NCI-H1105 treated with DMSO at 0.1 percent for 48 hours (cell line): ENCODE results near the gene UBE2L6.

Experiments
- DNase-seq: peaks from one replicate; lab custom pipeline; 2025; lab: John Stamatoyannopoulos, UW

Gene UBE2L6

GRCh38 chr11:57567515-57568329 is at the start of gene UBE2L6:
TSS of gene UBE2L6 (minus strand) at chr11:57567672. CDS start at chr11:57567611, 61 bp downstream.
- DNase-seq: peak; percentile 76

DNA sequence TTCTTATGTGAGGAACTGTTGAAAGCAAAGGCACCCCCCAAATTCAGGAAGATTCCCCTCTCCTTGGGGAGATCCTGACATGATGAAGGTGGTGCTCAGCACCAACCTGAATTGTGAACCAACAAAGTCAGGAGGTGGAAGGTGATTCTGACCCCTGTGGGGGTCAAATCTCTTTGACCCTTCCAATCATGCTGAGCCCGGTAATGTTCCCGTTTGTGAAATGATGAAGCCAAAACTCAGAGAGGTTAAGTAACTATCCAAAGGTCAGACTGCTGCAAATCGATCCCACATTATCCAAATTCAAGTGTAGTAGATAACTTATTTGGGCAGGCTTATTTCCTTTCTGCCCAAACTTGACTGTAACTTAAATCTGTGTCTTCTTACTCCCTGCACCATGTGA is 49.1 kb upstream of the UBE2L6 start:
- no peak for DNase-seq

DNA sequence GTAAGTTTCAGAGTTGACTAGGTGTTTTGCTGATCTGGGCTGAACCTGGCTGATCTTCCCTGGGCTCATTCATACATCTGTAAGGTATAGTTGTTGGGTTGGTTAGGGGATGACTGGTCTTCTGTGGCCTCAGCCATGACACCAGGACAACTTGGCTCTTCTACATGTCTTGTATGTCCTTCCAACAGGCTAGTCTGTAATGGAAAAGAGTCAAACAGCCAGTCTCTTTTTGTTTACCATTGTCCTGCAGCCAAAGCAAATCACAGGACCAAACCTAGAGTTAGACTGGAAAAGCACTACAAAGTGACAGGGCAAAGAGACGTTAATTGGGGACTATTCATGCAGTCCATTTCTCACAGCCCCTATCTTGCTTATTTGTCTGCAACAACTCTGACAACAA is 47.8 kb upstream of the UBE2L6 start:
- no peak for DNase-seq

- no peak for DNase-seq
These were observed 46.8 kb upstream of the UBE2L6 start for GRCh38 chr11:57614234-57614772.

DNA sequence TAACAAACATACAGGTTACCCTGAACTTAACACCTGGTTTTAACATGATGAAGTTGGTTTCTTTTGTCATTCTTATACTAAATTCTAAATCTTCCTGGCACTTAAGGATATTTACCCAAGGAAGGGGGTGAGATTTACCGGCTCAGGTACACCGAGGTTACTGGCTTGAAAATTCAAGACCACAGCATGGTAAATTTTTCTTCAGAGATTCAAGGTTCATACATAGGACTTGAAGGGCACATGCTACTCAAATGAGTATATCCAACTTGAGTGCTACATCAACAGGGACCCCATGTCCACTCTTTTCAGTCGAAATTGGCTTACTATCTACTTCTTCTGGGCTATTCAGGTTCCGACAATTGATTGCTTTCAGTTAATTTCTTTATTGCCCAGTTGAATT is 42.7 kb upstream of the UBE2L6 start:
- DNase-seq: no peak

- DNase-seq: no peak
These were observed 37.6 kb upstream of the UBE2L6 start for GRCh38 chr11:57605028-57605420.

DNA sequence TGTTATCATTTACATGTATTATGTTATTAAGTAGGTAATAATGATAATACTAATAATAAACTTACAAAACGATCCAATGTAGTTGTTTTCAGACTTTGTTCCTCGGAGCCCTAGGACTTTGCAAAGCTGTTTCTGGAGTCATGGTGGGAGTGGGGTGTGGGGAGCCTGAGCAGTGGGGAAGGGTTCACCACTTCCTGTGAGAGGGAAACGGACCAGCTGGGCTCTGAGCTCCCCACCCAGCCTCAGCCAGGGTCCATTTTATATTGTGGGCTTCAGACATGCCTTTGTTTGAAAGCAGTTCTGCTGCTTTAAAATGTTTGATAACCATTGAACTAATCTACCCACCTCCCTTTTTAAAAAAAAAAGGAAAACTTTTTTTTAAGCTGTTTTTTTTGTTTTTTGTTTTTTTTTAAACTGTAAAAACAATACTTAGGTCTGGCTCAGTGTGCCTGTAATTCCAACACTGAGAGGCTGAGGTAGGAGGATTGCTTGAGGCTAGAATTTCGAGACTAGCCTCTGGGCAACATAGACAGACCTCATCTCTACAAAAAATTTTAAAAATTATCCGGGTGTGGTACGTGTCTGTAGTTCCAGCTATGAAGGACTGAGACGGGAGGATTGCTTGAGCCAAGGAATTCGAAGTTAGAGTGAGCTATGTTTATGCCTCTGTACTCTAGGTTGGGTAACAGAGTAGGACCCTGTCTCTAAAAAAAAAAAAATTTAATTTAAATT is 37.0 kb upstream of the UBE2L6 start:
- no peak for DNase-seq

DNA sequence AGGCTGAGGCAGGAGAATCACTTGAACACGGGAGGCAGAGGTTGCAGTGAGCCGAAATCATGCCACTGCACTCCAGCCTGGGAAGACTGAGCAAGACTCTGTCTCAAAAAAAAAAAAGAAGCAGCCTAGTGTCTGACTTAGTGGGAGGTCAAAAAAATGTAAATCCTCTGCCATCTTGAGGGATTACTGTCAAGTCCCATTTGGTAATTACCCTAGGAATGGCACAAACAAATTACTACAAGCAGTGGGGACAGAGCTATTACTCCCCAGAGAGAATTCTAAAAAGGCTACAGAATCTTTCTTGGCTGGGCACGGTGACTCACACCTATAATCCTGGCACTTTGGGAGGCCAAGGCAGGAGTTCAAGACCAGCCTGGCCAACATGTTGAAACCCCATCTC is 33.8 kb upstream of the UBE2L6 start:
- no peak for DNase-seq

GRCh38 chr11:57599381-57599780 is 31.9 kb upstream of the UBE2L6 start:
- no peak for DNase-seq

- DNase-seq: no peak
These were observed 31.3 kb upstream of the UBE2L6 start for GRCh38 chr11:57598831-57599155.

DNA sequence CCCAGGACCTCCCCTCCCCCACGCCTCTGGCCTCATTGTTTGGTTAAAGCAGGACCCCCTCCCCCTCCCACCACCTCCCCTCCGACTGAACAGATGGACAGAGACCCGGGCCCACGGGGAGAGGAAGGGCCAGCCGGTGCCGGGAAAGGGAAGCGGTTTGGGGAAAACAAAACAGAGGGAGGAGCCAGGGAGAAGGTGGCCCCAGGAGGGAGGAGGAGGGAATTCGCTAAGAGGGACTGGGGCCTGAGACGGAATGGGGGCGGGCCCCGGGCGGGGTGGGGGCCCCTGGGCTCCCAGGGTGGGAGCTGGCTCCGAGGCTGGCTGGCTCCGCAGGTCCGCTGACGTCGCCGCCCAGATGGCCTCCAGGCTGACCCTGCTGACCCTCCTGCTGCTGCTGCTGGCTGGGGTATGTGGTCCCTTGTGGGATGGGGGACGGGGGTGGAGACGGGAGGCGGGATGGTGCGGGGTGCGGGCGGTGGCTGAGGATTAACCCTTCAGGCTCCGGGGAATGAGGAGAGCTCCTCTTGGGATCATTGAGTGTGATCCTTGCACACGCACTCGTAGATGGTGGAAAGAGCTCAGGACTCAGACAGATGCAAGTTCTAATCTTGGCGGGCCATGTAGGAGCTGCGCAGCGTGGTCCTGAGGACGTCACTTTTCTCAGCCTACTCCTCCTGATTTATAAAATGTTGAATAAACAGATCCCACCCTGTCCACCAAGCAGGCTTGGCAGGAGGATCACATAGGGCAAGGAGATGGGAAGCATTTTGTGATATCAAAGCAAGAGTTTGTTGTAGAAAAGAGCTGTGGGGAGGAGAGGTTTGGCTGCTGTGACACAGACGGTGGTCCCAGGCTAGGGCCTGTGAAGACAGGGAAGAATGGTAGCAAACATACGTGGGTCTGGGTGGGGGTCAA is 30.7 kb upstream of the UBE2L6 start:
- no peak for DNase-seq

DNA sequence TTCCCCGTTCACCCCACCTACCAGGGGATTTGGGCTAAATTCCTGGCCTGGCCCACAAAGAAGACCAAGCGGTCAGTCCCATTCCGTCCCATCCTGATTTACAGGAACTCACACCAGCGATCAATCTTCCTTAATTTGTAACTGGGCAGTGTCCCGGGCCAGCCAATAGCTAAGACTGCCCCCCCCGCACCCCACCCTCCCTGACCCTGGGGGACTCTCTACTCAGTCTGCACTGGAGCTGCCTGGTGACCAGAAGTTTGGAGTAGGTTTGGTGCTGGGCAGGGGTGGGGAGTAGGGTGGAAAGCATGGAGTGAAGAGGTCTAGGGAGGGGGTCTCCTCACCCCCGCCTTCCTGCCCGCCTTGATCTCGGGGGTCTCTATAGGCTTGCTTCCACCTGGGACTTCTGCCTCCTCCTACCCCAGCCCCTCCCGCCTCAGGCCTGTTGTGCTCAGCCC is 30.0 kb upstream of the UBE2L6 start, which contains the start of gene SERPING1:
Gene SERPING1, plus strand, starts transcription at position 225 of the 455 bp plus-strand sequence. CDS start 586 bp downstream, outside the sequence.
- DNase-seq: no peak

DNA sequence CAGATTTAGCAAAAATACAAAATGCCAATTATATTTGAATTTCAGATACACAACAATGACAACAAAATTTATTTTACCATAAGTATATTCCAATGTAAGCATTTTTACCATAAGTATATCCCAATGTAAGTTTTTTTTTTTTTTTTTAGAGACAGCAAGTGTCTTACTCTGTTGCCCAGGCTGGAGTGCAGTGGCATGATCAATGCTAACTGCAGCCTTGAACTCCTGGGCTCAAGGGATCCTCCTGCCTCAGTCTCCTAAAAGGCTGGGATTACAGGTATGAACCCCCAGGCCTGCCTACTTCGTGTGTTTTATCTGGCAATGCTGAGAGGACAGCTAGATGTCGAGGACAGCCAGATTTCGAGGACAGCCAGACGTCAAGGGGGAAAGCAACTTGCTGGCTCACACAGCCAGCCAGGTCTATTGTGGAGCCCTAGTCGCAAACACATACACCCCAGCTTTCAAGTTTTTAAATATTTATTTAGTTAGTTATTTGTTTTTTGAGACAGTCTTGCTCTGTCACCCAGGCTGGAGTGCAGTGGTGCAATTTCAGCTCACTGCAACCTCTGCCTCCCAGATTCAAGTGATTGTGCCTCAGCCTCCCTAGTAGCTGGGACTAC is 28.9 kb upstream of the UBE2L6 start:
- DNase-seq: no peak

GRCh38 chr11:57588046-57588710 is 20.7 kb upstream of the UBE2L6 start:
- DNase-seq: no peak

- no peak for DNase-seq
These were observed 19.3 kb upstream of the UBE2L6 start for GRCh38 chr11:57586711-57587245.

GRCh38 chr11:57585301-57585700 is 17.8 kb upstream of the UBE2L6 start:
- DNase-seq: no peak

GRCh38 chr11:57584341-57584740 is 16.9 kb upstream of the UBE2L6 start:
- no peak for DNase-seq

DNA sequence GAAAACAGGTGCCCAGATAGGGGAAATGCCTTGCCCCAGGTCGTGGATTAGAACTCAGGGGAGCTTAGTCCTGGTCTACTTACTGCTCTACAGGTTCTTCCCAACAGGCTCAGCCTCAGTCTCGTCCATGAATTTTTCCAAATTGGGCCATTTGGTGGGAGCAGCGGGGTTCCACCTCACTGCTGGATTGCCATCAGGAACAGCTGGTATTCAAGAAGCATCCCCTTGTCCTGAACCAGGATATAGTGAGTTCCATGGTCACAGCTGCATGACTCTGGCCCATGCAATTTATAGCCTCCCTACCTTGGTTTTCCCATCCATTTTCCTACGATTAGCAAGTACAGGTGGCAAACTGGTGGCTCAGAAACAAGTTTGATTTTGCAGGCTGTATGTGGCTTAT is 6.6 kb upstream of the UBE2L6 start:
- no peak for DNase-seq

GRCh38 chr11:57571606-57572005 is 4.1 kb upstream of the UBE2L6 start:
- DNase-seq: no peak

DNA sequence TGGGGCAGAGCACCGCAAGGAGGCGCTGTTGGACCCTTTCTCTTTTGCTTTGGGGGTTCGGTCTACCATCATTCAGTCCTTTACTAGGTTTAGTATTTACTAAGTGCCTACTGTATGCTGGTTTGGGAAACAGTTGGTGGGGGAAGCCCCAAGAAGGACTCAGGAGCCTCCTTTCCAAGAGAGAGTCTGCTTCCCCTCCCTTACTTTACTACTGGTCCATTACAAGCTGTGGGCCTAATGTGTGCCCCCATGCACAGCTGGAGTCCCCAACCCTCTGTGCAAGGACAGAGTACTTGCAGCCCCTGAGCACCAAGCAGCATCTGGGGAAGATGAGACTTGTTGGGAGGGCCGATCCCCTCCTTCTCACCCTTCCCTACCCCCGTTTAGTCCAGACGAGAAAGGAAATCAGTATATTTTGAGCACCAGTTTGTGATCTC is 876 bp upstream of the UBE2L6 start:
- no peak for DNase-seq
